GM19328 (cell line): Measurements from ENCODE around the gene RNF121.

Source experiments
- ATAC-seq: cut with Tn5 transposase; IDR thresholded peaks from one replicate; pipeline ENCODE4 v1.9.1; 2021; ENCODE audit warnings: mild to moderate bottlenecking, moderate library complexity; ENCODE audit not compliant: unreplicated experiment

The RNF121 gene

DNA sequence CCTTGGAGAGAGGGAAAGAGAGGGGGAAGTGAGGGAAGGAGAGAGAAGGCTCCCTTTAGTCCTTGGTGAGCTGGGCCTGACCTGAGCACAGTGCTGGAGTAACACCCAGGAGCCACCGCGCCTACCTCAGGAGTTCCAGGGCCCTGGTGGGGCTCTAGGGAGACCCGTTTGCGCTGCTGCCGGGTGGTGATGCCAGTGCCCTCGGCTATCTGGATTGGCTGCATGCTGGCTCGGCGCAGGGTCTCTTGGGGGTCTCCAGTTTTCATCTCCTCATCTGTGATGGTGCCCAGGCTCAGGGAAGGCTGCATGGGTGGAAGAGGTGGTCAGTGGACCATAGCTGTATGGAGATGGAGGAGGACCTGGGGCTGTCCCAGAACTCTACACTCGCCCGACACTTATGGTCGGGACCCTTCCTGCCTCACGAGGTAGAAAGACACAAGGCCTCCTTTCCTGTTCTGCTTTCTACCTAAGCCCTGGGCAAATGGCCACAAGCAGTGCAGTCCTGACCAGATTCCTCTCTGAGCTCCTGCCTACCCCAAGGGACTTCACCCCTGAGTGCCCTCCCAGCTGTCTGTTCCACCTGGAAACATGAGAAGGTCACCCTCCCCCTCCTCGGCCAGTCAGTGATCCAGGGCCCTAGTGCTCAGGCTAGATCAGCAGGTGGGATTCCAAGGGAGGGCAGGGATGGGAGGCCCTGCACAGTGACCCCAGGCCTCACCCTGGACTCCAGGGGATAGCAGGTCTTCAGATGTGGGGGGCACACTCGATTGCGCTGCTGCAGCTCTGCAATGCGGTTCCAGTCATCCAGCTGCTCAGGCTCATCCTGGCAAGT, 75.9 kb downstream of the RNF121 start:
- ATAC-seq = no peak

DNA sequence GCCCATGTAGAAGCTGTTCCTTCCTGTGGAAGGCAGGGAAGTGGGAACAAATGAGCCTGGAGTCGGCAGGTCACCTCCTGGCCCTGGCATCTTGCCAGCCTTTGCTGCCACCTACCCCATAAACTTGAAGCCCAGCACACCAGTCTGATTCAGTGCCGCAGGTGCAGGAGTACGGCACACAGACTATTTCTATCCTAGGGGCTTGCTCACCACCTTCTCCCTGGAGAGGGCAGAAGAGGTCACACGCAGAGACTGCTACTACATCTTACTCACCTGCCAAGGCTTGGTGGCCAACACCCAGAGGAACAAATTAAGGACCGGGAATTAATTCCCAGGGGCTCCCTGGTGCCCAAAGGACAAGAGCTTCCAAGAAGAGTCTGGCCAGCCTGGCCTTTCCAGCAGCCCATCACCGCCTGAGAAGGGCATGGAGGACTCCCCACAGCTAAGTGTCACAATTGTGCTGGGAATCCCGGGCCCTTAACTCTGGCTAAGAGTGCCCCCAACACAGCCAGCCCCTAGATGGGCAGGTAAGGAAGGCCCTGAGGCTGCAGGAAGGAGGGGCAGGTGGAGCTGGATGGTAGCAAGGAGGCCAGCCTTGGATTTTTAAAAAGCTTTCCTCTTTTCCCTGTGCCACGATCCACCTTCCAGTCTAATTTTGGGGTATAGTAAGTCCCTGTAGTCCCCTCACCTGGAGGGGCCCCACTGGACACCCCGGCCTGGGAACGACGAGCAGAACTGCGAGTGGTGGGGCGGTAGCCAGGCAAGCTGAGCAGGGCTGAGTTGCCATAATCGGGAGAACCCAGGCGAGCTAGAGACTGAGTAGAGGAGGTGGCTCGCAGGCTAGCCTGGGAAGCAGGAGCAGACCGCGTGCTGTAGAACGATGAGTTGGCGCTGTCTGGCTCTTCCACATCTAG, 76.8 kb downstream of the RNF121 start:
- ATAC-seq = no peak

DNA sequence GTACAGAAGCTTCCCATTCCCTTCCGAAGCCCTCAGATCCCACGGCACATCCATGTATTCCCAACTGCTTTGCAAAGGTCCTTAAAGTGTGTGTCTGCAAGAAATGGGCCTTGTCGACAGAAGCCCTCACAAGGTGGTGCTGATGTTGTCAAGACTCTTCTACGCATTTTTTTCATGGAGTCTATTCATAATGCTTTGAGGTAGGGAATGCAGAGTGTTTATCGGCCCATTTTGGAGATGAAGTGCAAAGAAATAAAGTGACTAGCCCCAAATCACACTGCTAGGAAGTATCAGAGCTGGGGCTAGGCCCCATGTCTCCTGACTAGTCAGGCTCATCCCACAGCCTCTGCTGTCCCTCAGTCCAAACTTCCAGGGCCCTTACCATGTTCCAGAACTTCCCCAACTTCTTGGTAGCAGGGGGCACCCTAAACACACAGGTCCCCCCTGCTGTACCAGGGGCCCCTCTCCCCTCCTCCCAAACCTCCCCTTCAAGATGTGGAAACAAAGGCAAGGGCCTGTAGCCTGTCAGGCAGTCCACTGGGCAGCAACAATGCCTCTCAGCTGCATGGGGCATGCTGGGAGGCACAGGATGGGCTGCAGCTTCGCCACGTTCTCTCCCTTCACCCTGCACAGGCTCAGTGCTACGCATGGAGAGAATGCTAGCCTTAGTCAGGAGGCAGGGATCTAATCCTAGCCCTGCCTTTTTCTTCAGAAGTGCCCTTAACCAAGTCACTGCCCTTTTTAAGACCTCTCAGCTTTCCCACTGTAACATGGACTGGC, 77.7 kb downstream of the RNF121 start:
- no peak for ATAC-seq

- ATAC-seq = no peak
Measured at GRCh38 chr11:72007089-72007476, 78.2 kb downstream of the RNF121 start.

DNA sequence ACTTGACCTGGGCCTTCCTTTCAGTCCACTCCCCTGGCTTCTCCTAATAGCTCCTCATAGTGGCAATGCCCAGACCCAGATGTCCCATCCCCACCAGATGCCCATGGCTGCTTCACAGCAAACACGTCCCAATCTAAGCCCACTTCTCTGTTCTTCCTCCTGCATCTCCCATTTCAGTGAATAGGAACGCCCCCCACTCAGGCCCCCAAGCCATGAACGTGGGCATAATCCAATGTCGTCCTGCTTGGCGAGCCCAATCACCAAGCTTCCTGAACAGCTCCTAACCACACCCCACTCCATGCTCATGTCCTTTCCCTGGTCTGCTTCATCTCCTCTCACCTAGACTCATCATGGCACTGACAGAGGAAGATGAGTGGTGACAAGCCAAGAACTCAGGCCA, 78.7 kb downstream of the RNF121 start:
- ATAC-seq = no peak

GRCh38 chr11:72008728-72009127, 79.9 kb downstream of the RNF121 start:
- no peak for ATAC-seq

DNA sequence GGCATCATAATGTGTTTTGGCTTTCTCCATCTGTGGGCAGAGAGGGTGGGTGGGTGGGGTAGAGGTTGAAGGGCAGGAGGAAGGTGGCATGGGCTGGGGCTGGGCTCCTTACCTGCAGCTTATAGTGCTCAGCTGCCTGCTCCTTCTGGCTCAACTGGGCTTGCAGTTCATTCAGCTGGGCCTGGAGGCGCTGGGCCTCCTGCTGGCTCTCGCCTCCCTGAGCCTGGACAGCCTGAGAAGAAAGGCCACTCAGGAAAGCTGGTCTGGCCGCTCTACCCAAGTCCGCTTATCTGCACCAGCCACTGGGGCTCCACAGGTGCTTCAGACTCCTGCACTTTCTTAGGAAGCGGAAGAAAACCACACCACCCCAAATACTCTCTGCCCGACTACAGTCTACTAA, 80.3 kb downstream of the RNF121 start:
- ATAC-seq = no peak

- no peak for ATAC-seq
Measured at GRCh38 chr11:72010529-72011233, 81.8 kb downstream of the RNF121 start.

DNA sequence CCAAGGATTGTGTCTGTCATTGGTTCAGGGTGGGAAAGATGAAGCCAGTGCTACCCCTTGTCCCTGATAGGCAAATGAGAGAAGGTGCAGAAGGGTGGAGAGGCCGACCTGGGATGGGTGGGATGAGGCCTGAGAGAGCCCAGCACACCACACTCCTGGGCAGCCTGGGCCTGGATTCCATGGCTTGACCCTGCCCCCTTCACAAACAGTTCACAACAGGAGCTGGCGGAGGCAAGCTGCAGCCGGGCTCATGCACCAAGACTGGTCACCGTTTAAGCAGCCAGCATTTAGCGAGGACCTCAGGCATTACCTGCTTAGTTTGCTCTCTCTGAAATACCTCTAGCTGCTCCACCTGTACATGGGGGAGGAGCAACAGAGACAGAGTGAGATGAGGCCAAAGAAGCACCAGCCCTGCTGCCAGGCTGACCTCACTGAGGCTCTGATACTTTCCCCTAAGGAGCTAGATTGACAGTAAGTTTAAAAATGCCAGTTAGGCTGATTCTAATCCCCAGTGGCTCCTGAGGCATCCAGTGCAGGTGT, 83.3 kb downstream of the RNF121 start:
- no peak for ATAC-seq

GRCh38 chr11:72012897-72013721, 84.3 kb downstream of the RNF121 start:
- ATAC-seq = no peak

DNA sequence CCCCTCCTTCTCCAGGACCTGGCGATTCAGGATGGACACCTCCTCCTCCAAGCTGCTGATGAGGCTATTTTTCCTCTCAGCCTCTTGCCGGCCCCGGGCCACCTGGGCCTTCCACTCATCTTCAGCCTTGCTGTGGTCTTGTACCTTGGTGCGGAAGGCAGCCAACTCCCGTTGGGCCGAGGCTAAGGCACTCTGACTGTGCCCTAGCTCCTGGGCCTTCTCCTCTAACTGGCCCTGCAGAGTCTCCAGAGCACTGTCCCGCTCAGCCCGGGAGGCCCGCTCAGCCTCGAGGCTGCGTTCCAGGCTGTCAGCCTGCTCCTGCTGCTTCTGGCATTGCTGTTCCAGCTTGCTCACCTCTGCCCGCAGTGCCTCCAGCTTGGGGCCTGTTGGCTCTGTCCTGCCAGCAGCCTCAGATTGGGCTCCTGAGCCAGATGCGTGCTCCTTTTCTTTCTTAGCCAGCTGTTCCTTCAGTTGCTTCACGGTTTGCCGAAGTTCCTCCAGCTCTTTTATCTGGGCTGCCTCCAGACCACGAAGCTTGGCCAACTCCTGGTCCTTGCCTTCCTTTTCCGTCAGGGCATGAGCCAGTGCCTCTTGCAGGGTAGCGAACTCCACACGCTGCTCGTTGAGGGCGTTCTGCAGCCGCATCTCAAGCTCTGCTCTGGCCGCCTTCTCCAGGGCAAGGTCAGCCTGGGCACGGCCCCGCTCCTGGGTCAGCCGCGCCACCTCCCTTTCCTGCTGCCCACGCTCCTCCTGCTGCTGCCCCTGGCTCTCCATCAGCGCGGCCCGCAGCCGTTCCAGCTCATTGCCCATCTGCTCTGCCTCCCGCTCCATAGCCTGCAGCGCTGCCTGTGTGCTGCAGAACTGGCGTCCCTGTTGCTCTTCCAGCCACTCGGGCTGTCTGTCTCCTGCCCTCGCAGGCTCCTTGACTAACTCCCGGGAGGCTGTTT, 85.2 kb downstream of the RNF121 start:
- ATAC-seq = no peak

DNA sequence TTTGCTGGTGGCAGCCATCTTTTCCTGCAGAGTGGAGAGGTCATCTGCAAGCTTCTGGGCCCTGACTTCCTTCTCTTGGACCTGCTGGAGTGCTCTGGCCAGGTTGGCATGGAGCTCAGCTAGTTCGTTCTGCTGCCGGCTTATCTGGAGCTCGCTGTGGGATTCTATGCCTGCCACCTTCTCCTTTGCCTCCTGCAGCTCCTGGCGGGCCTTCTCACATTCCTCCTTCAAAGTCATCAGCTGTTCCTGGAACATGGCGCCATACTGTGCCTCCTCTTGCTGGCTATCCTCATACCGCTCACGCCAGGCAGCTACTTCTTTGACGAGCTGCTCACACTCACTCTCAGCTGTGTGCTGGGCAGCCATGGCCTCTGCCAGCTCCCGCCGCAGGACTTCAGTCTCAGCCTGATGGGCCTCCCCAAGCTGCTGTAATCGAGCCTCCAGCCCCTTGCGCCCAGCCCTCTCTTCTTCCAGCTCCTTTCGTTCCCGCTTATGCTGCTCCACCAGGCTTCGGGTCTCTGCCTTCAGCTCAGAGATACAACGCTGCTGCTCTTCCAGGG, 86.0 kb downstream of the RNF121 start:
- ATAC-seq = no peak

DNA sequence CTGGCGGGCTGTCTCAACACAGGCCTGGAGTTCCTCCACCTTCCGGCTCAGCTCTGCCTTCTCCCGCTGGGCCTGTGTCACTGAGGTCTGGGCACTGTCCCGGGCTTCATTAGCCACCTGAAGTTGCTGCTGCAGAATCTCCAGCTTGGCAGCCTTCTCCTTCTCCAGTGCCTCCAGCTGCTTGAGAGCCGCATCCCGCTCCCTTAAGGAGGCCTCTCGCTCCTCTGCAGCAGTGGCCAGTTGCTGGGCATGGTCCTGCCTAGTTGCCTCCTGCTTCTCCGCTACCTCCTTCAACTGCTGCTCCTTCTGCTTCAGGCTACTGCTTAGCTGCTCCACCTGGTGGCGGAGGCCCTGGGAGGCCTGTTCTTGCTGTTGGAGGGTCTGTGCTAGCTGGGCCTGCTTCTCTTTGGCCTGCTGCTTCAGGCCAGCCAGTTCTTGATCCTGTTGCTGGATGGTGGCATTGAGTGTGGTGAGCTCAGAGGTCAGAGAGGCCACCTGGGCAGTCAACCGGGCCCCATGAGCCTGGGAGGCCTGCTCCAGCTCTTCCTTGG, 86.7 kb downstream of the RNF121 start:
- ATAC-seq = no peak

- no peak for ATAC-seq
Measured at GRCh38 chr11:72018171-72018570, 89.3 kb downstream of the RNF121 start.

- ATAC-seq = no peak
Measured at GRCh38 chr11:72023335-72023734, 94.5 kb downstream of the RNF121 start.

- ATAC-seq = no peak
Measured at GRCh38 chr11:72024069-72024754, 95.4 kb downstream of the RNF121 start.

DNA sequence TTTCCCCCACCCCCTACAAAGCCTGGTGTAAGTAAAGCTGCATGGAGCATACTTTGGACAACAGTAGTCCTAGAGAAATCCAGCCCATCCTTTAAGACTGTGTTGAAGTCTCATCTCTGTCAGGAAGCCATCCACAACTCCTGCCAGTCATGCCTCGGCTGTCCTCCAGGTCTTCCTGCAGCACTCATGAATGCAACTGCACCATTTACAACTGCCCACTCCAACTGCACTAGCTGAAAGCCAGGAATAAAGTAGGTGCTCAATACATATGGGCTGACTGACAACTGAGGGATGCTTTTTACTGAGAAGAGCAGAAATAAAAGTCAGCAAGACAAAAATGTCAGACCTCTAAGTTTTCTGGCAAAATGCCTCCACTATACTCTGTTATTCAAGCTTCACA, 97.2 kb downstream of the RNF121 start:
- no peak for ATAC-seq
